IMR-90 (cell line): ENCODE measurements around the gene KLHL29. TPM values are rescaled to one million over a fixed set of nuclear protein-coding genes. Genes with fewer than 3 reads are reported as not detected.

Experiments
- ATAC-seq: fragments of 200-7000 bp; cut with Tn5 transposase; 2 replicates; pipeline ENCODE4 v1.9.1; 2020; ENCODE audit warnings: low read depth, mild to moderate bottlenecking, moderate library complexity
- BruUV-seq: library from RNA; stranded (reverse); fragments of 400-500 nt; replicated peaks from 2 replicates; lab custom pipeline; 2021; lab: Mats Ljungman, UMichigan
- CTCF ChIA-PET: fragments of 300-600 bp; formaldehyde crosslinking; extraction: SDS; loops from one replicate; lab custom pipeline; 2021; ENCODE audit warnings: antibody characterized with exemption; lab: Yijun Ruan, JAX
- POLR2A ChIA-PET: fragments of 300-600 bp; sonication (Branson Sonifier 250); formaldehyde crosslinking; loops from one replicate; lab custom pipeline; 2022; ENCODE audit warnings: antibody characterized with exemption; ENCODE audit not compliant: unreplicated experiment; lab: Charles Lee
- DNase-seq: peaks from one replicate; pipeline ENCODE4 v3.0.0; 2013
- H2AFZ ChIP-seq: replicated peaks from 2 replicates; pipeline ENCODE3; 2013; ENCODE audit warnings: low read length, mild to moderate bottlenecking; ENCODE audit not compliant: poor library complexity
- H2AK5ac ChIP-seq: 2 replicates; pipeline ENCODE4 v1.6.1; 2013; ENCODE audit warnings: low read depth, low read length, inconsistent platforms
- H2AK9ac ChIP-seq: replicated peaks from 2 replicates; pipeline ENCODE3; 2013; ENCODE audit warnings: mild to moderate bottlenecking, low read depth, low read length, moderate library complexity; ENCODE audit not compliant: poor library complexity
- H2BK120ac ChIP-seq: 2 replicates; pipeline ENCODE4 v1.6.1; 2013; ENCODE audit warnings: low read depth, low read length, inconsistent platforms
- H2BK15ac ChIP-seq: 3 replicates; pipeline ENCODE4 v1.6.1; 2013; ENCODE audit warnings: low read depth, low read length, inconsistent platforms
- H2BK20ac ChIP-seq: 2 replicates; pipeline ENCODE4 v1.6.1; 2013; ENCODE audit warnings: low read depth, mild to moderate bottlenecking, inconsistent platforms, low read length, moderate library complexity
- H2BK5ac ChIP-seq: 2 replicates; pipeline ENCODE4 v1.6.1; 2013; ENCODE audit warnings: mild to moderate bottlenecking, low read depth, low read length, inconsistent platforms; ENCODE audit not compliant: poor library complexity, severe bottlenecking
- H3K14ac ChIP-seq: replicated peaks from 2 replicates; pipeline ENCODE4 v1.6.1; 2013; ENCODE audit warnings: low read depth, low read length, inconsistent platforms
- H3K18ac ChIP-seq: 2 replicates; pipeline ENCODE4 v1.6.1; 2013; ENCODE audit warnings: low read depth, low read length, control low read depth
- H3K23ac ChIP-seq: 2 replicates; pipeline ENCODE4 v1.6.1; 2013; ENCODE audit warnings: low read depth, low read length, inconsistent platforms
- H3K27ac ChIP-seq: 2 replicates; pipeline ENCODE4 v1.5.1; 2013; ENCODE audit warnings: mild to moderate bottlenecking, control low read depth, low read length; ENCODE audit not compliant: insufficient read depth
- H3K27me3 ChIP-seq: 2 replicates; pipeline ENCODE4 v1.6.1; 2013; ENCODE audit warnings: low read length; ENCODE audit not compliant: control insufficient read depth, insufficient read depth
- H3K36me3 ChIP-seq: 2 replicates; pipeline ENCODE4 v1.6.1; 2013; ENCODE audit warnings: low read length, mixed read lengths; ENCODE audit not compliant: control insufficient read depth, insufficient read depth
- H3K4ac ChIP-seq: 2 replicates; pipeline ENCODE4 v1.6.1; 2013; ENCODE audit warnings: low read depth, low read length, inconsistent platforms
- H3K4me1 ChIP-seq: 2 replicates; pipeline ENCODE4 v1.6.1; 2013; ENCODE audit warnings: low read length, mixed read lengths; ENCODE audit not compliant: control insufficient read depth, insufficient read depth
- H3K4me2 ChIP-seq: 2 replicates; pipeline ENCODE4 v1.6.1; 2013; ENCODE audit warnings: low read depth, mild to moderate bottlenecking, control low read depth, low read length, moderate library complexity
- H3K4me3 ChIP-seq: 2 replicates; pipeline ENCODE4 v1.5.1; 2013; ENCODE audit warnings: low read depth, mild to moderate bottlenecking, control low read depth, low read length, moderate library complexity; ENCODE audit not compliant: insufficient read depth
- H3K56ac ChIP-seq: 2 replicates; pipeline ENCODE4 v1.6.1; 2013; ENCODE audit warnings: low read length, inconsistent platforms; ENCODE audit not compliant: insufficient read depth; ENCODE audit errors: extremely low read depth
- H3K79me1 ChIP-seq, 2 experiments: 2 replicates each; pipeline ENCODE4 v1.6.1; 2013; ENCODE audit warnings: low read length in 2 of 2, inconsistent platforms in 1 of 2, low read depth in 1 of 2
- H3K9ac ChIP-seq: 2 replicates; pipeline ENCODE4 v1.6.1; 2013; ENCODE audit warnings: low read depth, low read length, control low read depth
- H3K9me1 ChIP-seq: 2 replicates; pipeline ENCODE4 v1.6.1; 2013; ENCODE audit warnings: low read length, inconsistent platforms; ENCODE audit not compliant: insufficient read depth
- H3K9me3 ChIP-seq: 2 replicates; pipeline ENCODE4 v1.6.1; 2013; ENCODE audit warnings: low read length; ENCODE audit not compliant: control insufficient read depth, insufficient read depth
- H4K20me1 ChIP-seq: 2 replicates; pipeline ENCODE4 v1.6.1; 2013; ENCODE audit warnings: low read length, inconsistent platforms; ENCODE audit not compliant: insufficient read depth
- H4K5ac ChIP-seq: 2 replicates; pipeline ENCODE4 v1.6.1; 2013; ENCODE audit warnings: mild to moderate bottlenecking, low read depth, low read length, control low read depth
- H4K8ac ChIP-seq, 2 experiments: 2 replicates each; pipeline ENCODE4 v1.6.1; 2013; ENCODE audit warnings: low read depth in 2 of 2, low read length in 2 of 2, control low read depth in 1 of 2, inconsistent platforms in 1 of 2
- H4K91ac ChIP-seq: 2 replicates; pipeline ENCODE4 v1.6.1; 2013; ENCODE audit warnings: low read depth, low read length, inconsistent platforms; ENCODE audit not compliant: insufficient read depth
- BHLHE40 ChIP-seq: fragments of 150-350 bp; IDR thresholded peaks from 2 replicates; pipeline ENCODE4 v1.6.1; 2016; ENCODE audit warnings: mild to moderate bottlenecking, low read depth, low read length
- CEBPB ChIP-seq: IDR thresholded peaks from 2 replicates; pipeline ENCODE4 v1.6.1; 2012; ENCODE audit warnings: low read depth, low read length, improper control_type of control experiment
- CHD1 ChIP-seq: IDR thresholded peaks from 2 replicates; pipeline ENCODE4 v1.6.1; 2012; ENCODE audit warnings: low read depth, low read length, improper control_type of control experiment
- FOS ChIP-seq: fragments of 150-350 bp; IDR thresholded peaks from 2 replicates; pipeline ENCODE4 v1.6.1; 2016; ENCODE audit warnings: low read depth, low read length
- MAFK ChIP-seq: IDR thresholded peaks from 2 replicates; pipeline ENCODE4 v1.6.1; 2012; ENCODE audit warnings: low read depth, low read length, improper control_type of control experiment
- MAZ ChIP-seq: IDR thresholded peaks from 2 replicates; pipeline ENCODE4 v1.6.1; 2012; ENCODE audit warnings: low read depth, mild to moderate bottlenecking, low read length, improper control_type of control experiment, moderate library complexity, borderline replicate concordance
- MXI1 ChIP-seq: IDR thresholded peaks from 2 replicates; pipeline ENCODE4 v1.6.1; 2012; ENCODE audit warnings: low read depth, mild to moderate bottlenecking, low read length, moderate library complexity, borderline replicate concordance
- NFE2L2 ChIP-seq: fragments of 150-350 bp; IDR thresholded peaks from 2 replicates; pipeline ENCODE4 v1.6.1; 2016; ENCODE audit warnings: low read depth, mild to moderate bottlenecking, low read length
- POLR2A ChIP-seq: IDR thresholded peaks from 2 replicates; pipeline ENCODE4 v1.6.1; 2012; ENCODE audit warnings: mild to moderate bottlenecking, low read depth, low read length
- RCOR1 ChIP-seq: IDR thresholded peaks from 2 replicates; pipeline ENCODE4 v1.6.1; 2012; ENCODE audit warnings: mild to moderate bottlenecking, low read length, improper control_type of control experiment; ENCODE audit not compliant: insufficient replicate concordance
- RFX5 ChIP-seq: IDR thresholded peaks from 2 replicates; pipeline ENCODE4 v1.8.0; 2012; ENCODE audit warnings: low read depth, mild to moderate bottlenecking, low read length, moderate library complexity
- SMC3 ChIP-seq: fragments of 150-350 bp; IDR thresholded peaks from 2 replicates; pipeline ENCODE4 v1.6.1; 2016; ENCODE audit warnings: low read depth, mild to moderate bottlenecking, antibody characterized with exemption, low read length, moderate library complexity
- WGBS, 2 experiments: methylation state at CpG; one replicate each; pipeline versions ENCODE4 v1.1.5 to v1.1.7; 2013; ENCODE audit warnings: missing lambda C conversion rate in 2 of 2; ENCODE audit not compliant: insufficient read length in 1 of 2; ENCODE audit errors: extremely low coverage in 2 of 2; 5-methylcytosine and 5-hydroxymethylcytosine counted together
- dilution Hi-C: fragments of 300-500 bp; cut with HindIII; formaldehyde crosslinking; loops from one replicate; pipeline ENCODE4 v1.14.3; 2018; ENCODE audit warnings: low sequenced_read_pairs; ENCODE audit not compliant: unreplicated experiment
- in situ Hi-C: fragments of 300-500 bp; cut with MboI; formaldehyde crosslinking; loops from 3 replicates; pipeline ENCODE4 v1.14.3; 2019; ENCODE audit warnings: low sequenced_read_pairs, inconsistent platforms, mixed read lengths
- intact Hi-C: fragments of 100-400 bp; cut with micrococcal nuclease; formaldehyde crosslinking; loops from 2 replicates; pipeline ENCODE4 v1.10.0; 2022
- polyA plus RNA-seq, 3 experiments: library from polyadenylated mRNA; depleted of rRNA; stranded (reverse); fragments of >200 nt; gene quantifications; 2 replicates each; pipeline ENCODE4 v1.2.3, GENCODE V29; 2012; ENCODE audit warnings: low replicate concordance in 1 of 3
- total RNA-seq: library from RNA; depleted of rRNA; stranded (reverse); fragments of >200 nt; gene quantifications from 2 replicates; pipeline ENCODE4 v1.2.3, GENCODE V29; 2012
- TF ChIP-seq, protein P1 (sequence below): fragments of 150-350 bp; IDR thresholded peaks from 2 replicates; pipeline ENCODE4 v1.6.1; 2016; ENCODE audit warnings: low read depth, mild to moderate bottlenecking, low read length, moderate library complexity, borderline replicate concordance
- TF ChIP-seq, protein P2 (sequence below): conservative IDR thresholded peaks from 2 replicates; pipeline ENCODE4 v1.5.1; 2012; ENCODE audit warnings: mild to moderate bottlenecking, low read depth, low read length, improper control_type of control experiment

KLHL29 gene
- total and polyA plus RNA-seq, 2 of the 4 experiments (the other 2 are of a cell fraction), result 2.0 to 8.0 TPM

DNA sequence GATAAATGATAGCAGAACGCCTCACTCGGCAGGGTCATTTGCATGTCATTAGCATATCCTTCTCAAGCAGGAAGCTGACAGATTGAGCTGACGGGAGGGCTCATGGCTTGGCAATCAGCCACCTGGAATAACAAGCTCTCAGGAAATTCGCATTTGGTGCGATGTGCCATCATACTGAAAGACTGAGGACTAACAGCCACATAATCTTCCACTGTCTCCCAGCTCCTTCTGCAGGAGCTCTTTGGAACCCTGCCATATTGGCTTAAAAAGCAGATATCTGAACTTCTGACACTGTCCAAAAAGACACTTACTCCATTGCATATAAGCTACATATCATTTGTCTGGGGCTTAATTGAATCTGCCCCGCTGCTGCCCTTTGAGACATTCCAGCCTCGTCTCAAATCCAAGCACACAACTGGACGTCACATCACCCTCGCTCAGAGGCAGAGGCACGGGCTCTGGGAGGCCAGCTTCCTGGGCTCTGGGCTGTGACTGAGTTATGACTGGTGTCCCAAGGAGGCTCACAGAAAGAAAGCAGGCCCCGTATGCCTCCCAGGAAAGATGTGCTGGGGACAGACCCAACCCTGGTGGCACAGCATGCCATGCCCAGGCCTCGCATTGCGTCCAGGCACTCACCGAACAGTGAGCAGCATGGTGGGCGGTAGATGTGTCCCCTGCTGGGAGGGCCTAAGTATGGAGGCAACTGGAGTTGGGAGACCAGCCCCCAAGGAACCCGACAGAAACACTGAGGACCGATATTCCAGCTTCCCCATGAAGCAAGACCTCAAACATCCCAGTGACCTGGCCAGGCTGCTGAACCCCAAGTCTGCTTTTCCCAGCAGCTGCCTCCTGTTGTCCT is 314.0 kb downstream of the KLHL29 start:
- Histone ChIP-seq H2AFZ (peak overlapping the region; percentile 17), H3K9ac (no peak overlapping the region), H3K4ac (peak overlapping the region; percentile 59), H2AK9ac (peak overlapping the region; percentile 23), H3K36me3 (peaks cover 56% of the 10 kb centered on the region), H3K23ac (no peak overlapping the region), H2AK5ac (peak overlapping the region; percentile 91), H4K5ac (no peak overlapping the region), H4K20me1 (peaks cover 13% of the 10 kb centered on the region), H3K4me3 (no peak overlapping the region), H3K9me3 (peaks cover 3% of the 10 kb centered on the region; the same call in 1 of the 2 replicates), H3K27ac (no peak overlapping the region), H3K18ac (no peak overlapping the region), H3K27me3 (no peaks in the 10 kb centered on the region), H2BK15ac (peak overlapping the region; percentile 14; the same call in 1 of the 3 replicates), H2BK120ac (peak overlapping the region; percentile 62), H3K79me1 (peaks cover 0 to 21% of the 10 kb centered on the region in 2 experiments; a peak in 2 of 4 replicates), H2BK20ac (peak overlapping the region; percentile 32), H3K4me1 (peaks cover 19% of the 10 kb centered on the region), H3K9me1 (peaks cover 39% of the 10 kb centered on the region), H3K4me2 (no peak overlapping the region), H3K14ac (peak overlapping the region; percentile 37; the same call in 1 of the 2 replicates), H3K56ac (no peak overlapping the region), H4K91ac (peak overlapping the region; percentile 32; the same call in 1 of the 2 replicates), H2BK5ac (no peak overlapping the region), H4K8ac (peak overlapping the region in 1 of 2 experiments; percentile 12; a peak in 1 of 4 replicates)
- ATAC-seq (no peak), DNase-seq (peak; percentile 33)
- intact Hi-C loops (no loop called here), in situ Hi-C loops (no loop called here), dilution Hi-C loops (no loop called here)
- POLR2A ChIA-PET, result no interaction called here
- WGBS, 2 experiments, result 48% methylated on average over 4 of the region's 17 CpGs; no CpG with 5 or more reads in 1 of the 2 experiments
- BruUV-seq, result no TSS peak
- CTCF ChIA-PET, result no interaction called here
- TF ChIP-seq RCOR1 (no peak), MXI1 (no peak), NFE2L2 (no peak), CEBPB (no peak), BHLHE40 (no peak), MAFK (no peak), POLR2A (no peak), CHD1 (no peak), RFX5 (no peak), SMC3 (no peak), FOS (no peak), MAZ (no peak)
- TF ChIP-seq, protein P1, sequence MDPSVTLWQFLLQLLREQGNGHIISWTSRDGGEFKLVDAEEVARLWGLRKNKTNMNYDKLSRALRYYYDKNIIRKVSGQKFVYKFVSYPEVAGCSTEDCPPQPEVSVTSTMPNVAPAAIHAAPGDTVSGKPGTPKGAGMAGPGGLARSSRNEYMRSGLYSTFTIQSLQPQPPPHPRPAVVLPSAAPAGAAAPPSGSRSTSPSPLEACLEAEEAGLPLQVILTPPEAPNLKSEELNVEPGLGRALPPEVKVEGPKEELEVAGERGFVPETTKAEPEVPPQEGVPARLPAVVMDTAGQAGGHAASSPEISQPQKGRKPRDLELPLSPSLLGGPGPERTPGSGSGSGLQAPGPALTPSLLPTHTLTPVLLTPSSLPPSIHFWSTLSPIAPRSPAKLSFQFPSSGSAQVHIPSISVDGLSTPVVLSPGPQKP, result no peak
- TF ChIP-seq, protein P2, sequence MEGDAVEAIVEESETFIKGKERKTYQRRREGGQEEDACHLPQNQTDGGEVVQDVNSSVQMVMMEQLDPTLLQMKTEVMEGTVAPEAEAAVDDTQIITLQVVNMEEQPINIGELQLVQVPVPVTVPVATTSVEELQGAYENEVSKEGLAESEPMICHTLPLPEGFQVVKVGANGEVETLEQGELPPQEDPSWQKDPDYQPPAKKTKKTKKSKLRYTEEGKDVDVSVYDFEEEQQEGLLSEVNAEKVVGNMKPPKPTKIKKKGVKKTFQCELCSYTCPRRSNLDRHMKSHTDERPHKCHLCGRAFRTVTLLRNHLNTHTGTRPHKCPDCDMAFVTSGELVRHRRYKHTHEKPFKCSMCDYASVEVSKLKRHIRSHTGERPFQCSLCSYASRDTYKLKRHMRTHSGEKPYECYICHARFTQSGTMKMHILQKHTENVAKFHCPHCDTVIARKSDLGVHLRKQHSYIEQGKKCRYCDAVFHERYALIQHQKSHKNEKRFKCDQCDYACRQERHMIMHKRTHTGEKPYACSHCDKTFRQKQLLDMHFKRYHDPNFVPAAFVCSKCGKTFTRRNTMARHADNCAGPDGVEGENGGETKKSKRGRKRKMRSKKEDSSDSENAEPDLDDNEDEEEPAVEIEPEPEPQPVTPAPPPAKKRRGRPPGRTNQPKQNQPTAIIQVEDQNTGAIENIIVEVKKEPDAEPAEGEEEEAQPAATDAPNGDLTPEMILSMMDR, result no peak
